GM21737 (cell line): ENCODE results near the gene SF3B4.
"Not testable (repeated sequence)": the region's sequence is repeated elsewhere in the genome, so short reads cannot be mapped to it uniquely, and the experiment has no call there.

Source experiments
- ATAC-seq: cut with Tn5 transposase; IDR thresholded peaks from one replicate; pipeline ENCODE4 v1.9.1; 2021; ENCODE audit warnings: mild to moderate bottlenecking, moderate library complexity; ENCODE audit not compliant: unreplicated experiment

The SF3B4 gene

GRCh38 chr1:149888247-149888998 is 39.2 kb downstream of the SF3B4 start:
- peak; percentile 24 for ATAC-seq

GRCh38 chr1:149887456-149888246 is 40.0 kb downstream of the SF3B4 start:
- ATAC-seq = peak; percentile 42

GRCh38 chr1:149887196-149887455 is 40.5 kb downstream of the SF3B4 start:
- not testable (repeated sequence) for ATAC-seq

GRCh38 chr1:149886396-149887195 is 41.0 kb downstream of the SF3B4 start:
- peak; percentile 46 for ATAC-seq

- ATAC-seq = not testable (repeated sequence)
Observed at GRCh38 chr1:149886121-149886395, 41.5 kb downstream of the SF3B4 start.

- no peak for ATAC-seq
Observed at GRCh38 chr1:149885339-149886120, 42.1 kb downstream of the SF3B4 start.

GRCh38 chr1:149884433-149885338 is 42.9 kb downstream of the SF3B4 start:
- no peak for ATAC-seq

- no peak for ATAC-seq
Observed at GRCh38 chr1:149883598-149884247, 43.9 kb downstream of the SF3B4 start.

- no peak for ATAC-seq
Observed at GRCh38 chr1:149881876-149882275, 45.7 kb downstream of the SF3B4 start.

GRCh38 chr1:149879556-149879955 is 48.0 kb downstream of the SF3B4 start:
- no peak for ATAC-seq

- ATAC-seq = no peak
Observed at GRCh38 chr1:149877211-149877946, 50.2 kb downstream of the SF3B4 start.
